Fibroblast of skin of right biceps (primary cell): Measurements from ENCODE around the gene TIA1.
"Not testable (repeated sequence)": the region's sequence is repeated elsewhere in the genome, so short reads cannot be mapped to it uniquely, and the experiment has no call there.

ENCODE experiments used
- DNase-seq: peaks from one replicate; pipeline ENCODE4 v3.0.0-alpha.2; 2013

TIA1 gene

DNA sequence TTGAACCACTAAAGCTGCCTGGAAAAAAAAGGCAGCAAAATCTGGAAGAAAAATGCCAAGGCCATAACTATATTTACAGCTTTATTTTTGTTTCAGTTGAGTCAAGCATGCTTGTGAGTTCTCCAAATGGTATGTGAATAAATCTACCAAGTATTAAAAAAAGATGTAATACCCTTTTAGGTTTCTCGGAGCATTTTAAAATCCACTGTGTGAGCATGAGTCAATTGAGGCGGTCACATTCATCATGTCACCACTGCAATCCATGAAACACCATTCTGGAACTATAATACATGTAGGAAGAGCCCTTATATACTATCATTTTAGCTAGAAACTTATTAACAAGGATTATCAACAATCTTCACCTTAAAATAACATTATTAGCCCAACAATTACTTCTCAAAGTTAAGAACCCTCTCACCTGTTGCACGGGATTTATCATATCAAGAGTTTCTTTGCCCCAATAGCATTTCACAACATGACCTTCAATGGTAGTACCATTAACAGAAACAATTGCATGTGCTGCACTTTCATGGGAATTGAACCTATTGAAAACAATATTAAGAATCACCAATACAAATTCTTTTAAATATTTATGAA lies 33.4 kb downstream of the TIA1 start:
- peak; percentile 96 for DNase-seq

DNA sequence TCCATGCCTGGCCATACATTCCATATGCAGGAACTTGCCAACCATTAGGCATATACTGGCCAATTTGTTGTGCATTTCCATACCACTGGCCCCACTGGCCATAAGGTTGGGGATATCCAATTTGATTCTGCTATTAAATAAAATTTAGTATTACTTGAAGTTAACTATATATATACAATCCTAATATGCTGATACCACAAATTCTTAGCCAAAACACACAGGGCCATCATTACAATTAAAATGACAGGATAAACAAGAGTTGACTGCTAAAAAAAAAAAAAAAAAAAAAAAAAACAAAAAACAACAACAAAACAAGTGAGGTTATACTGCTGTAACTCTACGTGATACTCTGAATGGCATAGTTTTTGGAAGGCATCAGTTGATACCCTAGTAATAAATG lies 34.1 kb downstream of the TIA1 start:
- no peak for DNase-seq

DNA sequence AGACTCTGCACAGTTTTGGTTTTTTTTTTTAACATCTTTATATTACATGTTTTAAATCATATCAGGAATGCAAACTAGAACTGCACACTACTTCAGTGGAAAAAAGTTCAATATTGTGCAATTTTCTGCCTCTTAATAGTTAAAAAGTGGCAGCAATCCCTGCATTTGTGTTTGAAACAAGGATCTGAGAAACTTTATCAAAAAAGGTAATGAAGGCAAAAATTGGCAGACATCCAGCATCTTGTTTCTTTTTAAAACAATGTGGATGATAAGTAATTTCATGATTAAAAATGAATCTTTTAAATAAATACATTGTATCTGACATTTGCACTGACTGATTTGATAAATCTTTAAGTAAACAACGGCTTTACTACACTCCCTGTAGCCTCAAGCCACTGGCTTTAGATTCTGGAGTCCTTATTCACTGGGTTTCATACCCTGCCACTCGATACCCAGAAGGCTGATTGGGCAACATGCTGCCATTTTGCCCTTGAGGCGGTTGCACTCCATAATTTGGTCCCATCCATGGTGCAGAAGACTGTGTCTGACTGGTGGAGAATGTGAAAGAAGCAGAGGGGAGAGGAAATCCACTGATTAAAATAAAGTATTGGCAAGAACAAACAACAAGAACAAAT lies 36.0 kb downstream of the TIA1 start:
- peak; percentile 16 for DNase-seq

DNA sequence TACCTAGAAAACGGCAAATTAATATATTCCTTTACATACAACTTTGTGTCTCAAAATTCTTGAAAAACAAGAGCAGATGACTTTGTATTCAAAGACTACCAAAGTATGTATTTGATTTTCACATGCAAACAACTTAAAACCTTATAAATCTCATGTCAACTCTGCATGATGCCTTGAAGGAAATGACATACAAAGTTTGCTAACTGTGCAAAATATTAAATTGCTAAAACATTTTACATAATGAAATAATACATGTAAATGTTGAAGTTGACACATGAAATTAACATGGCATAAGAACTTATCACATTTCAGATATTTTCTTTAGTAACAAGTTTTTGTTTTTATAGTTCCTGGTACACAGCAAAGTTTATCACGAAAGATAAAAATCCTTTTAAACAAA lies 36.8 kb downstream of the TIA1 start:
- DNase-seq = no peak

DNA sequence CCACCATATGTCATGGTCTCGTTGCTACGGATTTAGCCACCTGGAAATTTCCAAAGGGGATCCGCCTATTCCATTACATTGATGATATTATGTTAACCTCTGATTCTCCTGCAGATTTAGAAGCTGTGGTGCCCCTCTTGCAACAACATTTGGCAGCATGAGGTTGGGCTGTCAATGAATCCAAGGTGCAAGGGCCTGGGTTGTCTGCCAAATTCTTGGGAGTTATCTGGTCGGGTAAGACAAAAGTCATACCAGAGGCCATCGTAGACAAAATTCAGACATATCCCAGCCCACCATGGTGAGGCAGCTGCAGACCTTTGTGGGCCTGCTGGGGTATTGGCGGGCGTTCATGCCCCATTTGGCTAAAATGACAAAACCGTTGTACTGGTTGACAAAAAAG lies 44.0 kb downstream of the TIA1 start:
- no peak for DNase-seq

DNA sequence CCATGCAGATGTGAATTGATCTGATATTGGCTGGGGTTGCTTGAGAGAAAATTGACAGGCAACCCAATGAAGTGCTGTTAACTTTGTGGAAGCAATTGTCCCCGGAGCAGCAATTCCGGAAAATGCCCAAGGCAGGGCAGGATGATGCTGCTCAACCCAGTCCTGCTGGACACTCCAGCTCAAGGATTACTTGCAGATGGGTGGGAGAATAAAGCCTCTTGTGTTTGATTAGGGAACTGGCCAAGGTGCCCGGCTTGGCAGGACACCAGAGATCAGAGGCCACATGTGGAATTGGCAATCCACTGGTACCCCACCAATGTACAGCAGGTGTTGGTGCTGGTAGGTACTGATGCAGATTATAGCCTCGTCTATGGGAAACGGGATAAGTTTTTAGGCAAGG lies 45.3 kb downstream of the TIA1 start:
- DNase-seq = no peak

DNA sequence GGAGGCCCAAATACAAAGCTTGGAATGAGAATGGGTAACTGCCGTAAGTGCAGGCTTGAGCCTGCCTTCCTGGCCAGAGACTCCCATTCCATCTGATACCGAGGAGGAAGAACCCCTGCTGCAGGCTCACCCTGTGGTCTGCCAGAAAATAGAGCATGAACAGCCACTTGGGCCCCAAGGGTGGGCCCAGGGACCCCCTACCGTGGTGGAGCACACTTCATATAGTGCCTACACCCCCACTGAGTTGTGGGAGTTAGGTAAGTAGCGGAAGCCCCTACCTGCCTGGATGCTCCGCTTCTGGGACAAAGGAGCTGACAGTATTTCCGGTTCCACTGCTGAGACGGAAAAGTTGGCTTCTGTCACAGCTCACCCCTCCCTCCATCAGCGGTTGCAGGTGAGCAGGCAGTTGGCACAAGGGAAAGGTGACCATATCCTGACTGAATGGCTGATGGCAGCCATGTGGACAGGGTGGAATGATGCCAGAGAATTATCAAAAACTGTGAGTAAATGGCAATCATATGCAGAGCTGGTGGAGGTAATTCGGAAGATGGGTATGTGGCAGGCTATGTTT lies 46.1 kb downstream of the TIA1 start:
- no peak for DNase-seq

DNA sequence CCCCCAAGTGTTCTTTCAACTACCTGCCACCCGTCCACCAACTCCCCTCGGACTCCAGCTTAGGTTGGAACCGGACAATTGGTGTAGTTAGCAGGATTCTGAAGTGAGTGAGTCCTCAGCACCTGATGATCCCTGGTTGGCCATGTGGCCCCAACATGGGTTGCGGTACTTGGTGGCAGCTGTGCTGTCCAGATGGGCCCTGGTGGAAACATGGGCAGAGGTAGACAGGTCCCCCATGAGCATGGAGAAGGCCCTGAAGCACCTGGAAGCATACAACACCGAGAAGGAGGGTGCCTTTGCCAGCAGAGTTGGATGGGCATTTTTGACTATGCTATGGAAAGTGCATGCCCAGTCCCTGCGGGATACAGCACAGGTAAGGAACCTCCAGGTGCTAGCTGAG lies 46.6 kb downstream of the TIA1 start:
- no peak for DNase-seq

DNA sequence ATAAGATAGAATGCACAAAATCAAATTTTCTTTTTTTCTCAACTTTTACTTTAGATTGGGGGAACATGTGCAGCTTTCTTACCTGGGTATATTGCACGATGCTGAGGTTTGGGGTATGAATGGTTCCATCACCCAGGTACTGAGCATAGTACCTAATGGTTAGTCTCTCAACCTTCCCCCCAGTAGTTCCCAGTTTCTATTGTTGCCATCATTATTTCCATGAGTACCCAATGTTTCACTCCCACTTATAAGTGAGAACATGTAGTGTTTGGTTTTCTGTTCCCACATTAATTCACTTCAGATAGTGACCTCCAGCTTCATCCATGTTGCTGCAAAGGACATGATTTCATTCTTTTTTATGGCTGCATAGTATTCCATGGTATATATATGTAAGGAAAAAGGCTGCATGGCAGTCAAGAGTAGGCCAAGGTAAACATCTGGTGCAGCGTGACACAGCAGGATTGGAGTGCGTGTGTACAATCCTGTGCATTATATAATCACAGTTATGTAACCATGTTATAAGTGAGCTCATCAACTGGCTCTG lies 47.1 kb downstream of the TIA1 start:
- no peak for DNase-seq

DNA sequence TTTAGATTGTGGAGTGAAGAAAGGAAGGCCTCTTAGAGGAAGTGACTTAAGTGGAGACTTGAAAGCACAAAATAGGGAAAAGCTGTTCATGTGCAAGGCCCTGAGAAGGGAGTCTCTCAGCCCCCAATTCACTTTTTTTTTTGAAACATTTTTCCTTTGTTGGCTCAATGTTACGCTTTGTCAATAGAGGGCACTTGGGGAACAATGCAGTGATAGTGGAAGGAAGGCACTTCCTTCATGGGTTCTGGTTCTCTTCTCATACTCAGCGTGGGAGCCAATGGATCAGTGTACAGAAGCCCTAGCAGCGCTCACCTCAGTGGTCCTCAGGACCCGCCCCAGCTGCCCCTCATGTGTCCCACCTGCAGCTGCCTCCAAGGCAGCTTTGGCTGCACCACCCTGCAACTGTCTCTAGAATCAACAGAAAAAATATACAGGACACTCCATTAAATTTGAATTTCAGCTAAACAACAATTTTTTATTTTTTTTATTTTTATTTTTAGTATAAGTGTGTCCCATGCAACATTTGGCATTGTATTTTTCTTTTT lies 49.0 kb downstream of the TIA1 start:
- no peak for DNase-seq

DNA sequence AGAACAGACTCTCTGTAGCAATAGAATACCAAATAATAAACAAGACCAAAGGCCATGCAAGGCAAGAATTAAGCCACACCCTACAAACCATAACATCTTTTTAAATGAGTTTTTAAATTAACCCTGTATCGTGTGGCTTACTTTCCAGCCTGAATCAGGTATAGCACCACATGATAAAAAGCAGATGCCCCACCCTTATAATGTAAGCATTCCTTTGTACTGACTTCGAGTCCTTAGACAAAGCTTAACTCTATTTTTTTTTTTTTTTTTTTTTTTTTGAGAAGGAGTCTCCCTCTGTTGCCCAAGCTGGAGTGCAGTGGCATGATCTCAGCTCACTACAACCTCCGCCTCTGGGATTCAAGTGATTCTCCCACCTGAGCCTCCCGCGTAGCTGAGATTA lies 55.9 kb downstream of the TIA1 start:
- DNase-seq = no peak

DNA sequence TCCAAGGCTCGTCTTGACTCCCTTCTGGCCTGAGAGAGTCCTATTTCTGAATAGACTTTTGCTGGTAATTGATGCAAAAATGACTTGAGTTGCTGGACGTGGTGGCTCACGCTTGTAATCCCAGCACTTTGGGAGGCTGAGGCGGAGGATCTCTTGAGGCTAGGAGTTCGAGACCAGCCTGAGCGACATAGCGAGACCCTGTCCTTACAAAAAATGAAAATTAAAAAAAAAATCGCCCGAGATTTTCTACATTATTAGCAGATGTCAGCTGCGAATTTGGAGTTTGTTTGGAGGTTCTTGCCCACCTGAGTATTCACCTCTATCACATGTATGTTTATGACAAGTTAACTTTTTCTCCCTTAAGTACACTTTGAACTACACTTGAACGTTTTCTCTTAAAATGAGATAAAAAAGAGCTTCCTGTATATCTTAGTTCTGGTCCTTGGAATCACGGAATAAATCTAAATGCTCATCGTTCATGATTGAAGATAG lies 57.1 kb downstream of the TIA1 start:
- no peak for DNase-seq

DNA sequence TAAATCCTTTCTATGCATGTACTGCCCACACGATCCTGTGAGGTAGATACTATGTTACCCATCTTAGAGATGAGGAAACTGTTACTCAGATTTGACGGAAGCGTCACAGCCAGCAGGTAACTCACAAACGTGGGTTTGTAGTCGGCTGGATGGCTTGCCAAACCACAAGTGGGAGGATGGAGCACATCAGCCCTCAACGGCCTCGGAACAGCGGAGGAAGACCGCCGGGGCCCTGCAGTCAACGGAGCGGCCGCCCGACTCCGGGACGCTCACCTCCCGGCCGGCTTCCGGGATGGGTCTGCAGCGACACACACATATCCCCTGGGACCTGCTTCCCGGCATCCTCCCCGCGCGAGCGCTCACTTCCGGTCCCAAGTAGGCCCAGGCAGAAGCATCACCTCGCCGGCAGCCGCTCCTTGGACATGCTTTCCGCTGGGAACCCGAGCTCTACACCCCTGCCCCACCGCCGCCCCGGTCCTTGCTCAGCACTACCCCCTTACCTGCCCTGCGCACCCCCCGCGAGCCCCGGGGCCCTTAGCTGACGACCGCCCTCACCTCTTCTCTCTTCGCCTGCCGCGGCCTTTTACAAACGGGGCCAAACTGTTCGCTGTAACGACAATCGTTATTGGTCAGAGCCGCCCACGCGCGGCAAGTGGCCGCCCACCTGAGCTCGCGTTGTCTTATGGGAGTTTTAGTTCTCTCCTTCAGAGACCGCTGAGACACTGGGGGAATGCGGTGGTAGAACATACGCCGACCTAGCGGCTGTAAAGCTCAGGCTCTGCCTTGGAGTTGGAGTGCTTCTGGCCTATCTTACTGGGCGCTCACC lies 57.8 kb downstream of the TIA1 start, which contains the start of gene C2orf42:
TSS of gene C2orf42 (minus strand) at position 602 of the 826 bp plus-strand sequence. CDS start 9,034 bp downstream, outside the sequence.
- peak; percentile 98 for DNase-seq

DNA sequence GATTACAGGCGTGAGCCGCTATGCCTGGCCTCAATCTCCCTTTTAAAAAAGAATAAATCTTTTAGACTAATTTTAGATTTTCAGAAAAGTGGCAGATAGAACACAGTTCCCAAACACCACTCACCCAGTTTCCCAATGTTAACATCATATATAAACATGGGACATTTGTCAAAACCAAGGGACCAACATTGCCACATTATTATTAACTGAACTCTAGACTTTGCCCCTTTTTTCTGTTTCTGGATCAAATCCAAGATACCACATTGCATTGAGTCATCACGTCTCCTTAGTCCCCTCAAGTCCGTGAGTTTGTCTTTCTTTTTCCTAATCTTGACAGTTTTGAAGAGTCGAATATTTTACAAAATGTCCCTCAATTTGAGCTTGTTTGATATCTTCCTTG lies 60.0 kb downstream of the TIA1 start:
- peak; percentile 17 for DNase-seq

DNA sequence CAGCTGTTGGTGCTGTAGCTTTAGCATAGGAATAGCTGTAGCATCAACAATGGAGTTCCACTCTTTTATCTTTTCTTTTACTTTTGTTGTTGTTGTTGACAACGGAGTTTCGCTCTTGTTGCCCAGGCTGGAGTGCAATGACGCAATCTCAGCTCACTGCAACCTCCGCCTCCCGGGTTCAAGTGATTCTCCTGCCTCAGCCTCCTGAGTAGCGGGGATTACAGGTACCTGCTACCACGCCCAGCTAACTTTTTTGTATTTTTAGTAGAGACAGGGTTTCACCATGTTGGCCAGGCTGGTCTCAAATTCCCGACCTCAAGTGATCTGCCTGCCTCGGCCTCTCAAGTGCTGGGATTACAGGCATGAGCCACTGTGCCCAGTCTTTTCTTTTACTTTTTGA lies 61.3 kb downstream of the TIA1 start:
- DNase-seq = not testable (repeated sequence)

DNA sequence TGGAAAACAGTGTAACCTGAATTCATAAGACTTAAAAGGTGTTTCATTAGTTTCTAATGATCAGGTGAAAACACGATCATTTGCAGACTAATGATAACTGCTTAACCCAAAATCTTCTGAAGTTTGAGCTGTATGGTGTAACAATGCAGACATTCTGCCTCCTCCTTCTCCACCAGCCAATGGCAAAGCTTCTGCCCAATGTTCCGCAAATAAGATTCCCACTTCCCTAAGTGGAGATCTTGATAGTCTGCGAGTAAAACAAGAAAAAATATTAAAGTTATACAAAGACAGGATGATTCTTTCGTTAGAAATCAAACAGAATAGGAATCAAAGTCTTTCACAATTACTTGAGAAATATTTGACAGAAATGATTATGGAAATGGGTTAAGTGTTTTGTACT lies 65.7 kb downstream of the TIA1 start:
- DNase-seq = no peak

DNA sequence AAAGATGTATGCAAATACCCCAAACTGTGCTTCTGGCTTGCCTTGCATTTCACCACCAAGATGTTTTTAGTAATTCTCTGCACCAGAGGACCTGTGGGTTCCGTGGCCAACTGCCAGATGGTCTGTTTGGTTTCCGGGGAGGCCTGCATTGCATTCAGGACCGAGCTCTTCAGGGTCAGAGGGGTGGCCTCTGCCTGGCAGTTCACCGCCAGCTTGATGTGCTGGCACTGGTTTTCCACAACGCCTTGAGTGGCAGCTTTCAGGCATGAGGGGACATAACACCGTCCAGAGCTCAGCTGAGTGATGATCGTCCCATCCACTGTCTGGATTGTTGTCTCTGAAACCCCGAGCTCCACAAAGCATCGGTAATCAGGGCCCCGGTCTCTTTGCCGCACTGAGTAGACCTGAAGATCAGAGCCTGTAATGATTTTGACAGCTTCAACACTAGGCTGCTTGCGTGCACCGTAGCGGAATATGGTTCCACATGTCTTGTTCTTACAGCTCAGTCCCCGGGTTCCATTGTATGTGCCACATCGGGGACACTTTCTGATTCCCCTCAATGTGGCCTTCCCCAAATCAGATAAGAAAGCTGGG lies 67.0 kb downstream of the TIA1 start:
- no peak for DNase-seq

DNA sequence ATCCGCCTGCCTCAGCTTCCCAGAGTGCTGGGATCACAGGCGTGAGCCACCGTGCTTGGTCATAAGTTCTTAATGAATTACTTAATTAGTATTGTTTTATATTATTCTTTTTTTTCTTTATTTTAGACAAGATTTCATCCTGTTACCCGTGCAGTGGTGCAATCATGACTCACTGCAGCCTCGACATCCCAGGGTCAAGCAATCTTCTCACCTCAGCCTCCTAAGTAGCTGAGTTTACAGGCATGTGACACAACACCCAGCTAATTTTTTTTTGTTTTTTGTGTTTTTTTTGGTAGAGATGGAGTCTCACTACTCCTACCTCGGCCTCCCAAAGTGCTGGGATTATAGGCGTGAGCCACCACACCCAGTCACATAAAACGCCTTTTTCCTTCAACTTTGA lies 74.9 kb downstream of the TIA1 start:
- no peak for DNase-seq

DNA sequence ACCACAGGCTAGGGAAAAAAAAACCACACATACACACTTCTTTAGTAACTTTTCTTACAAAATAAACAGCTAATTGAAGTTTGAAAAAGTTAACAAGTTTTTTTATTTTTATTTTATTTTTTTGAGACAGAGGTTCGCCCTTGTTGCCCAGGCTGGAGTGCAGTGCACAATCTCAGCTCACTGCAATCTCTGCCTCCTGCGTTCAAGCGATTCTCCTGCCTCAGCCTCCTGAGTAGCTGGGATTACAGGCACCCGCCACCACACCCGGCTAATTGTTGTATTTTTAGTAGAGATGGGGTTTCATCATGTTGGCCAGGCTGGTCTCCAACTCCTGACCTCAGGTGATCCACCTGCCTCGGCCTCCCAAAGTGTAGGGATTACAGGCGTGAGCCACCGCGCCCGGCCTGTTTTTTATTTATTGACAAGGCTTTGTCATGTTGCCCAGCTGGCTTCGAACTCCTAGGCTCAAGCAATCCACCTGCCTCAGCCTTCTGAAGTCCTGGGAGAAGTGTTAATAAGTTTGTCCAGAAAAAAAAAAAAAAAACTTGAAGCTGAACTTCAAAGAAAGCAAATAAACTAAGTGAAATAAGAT lies 78.7 kb downstream of the TIA1 start:
- DNase-seq = not testable (repeated sequence)

DNA sequence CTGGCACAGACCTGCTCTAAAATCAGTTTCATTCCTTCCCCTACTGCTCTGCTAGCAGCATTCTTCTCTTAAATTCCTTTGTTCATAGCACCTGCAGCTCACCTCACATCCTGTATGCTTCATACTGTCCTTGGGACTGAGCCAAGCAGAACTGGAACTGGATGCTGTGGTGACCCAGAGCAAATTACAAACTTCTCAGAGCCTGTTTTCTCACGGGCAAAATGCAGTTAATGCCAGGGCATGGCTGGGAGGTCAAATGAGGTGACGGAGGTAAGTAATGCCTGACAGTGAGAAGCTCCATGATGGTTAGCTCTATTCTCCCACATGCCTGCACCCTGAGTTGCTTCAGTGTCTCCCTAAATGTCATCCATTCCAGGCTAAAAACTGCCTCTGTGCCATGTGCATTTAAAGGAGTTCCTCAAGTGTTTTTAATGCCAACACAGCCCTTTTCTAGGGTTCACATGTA lies 87.3 kb downstream of the TIA1 start:
- no peak for DNase-seq

DNA sequence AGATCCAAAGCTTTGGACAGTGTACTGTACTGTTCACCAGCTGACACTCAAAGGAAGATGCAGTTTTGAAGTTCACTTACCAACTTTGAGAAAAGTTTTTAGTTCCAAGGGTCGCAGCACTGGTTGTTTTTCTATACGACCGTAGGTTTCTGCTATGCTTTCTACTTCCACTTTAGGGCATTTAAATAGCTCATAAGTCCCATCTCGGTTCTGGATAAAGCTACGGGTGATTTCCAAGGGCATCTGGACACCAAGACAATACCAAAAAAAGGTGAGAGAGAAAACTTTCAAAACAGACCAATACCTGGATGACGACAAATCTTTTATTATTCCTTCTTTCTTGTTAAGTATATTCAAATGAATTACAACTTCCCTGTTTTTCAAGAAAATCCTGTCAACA lies 87.9 kb downstream of the TIA1 start:
- DNase-seq = no peak
